ENCODE measurements around the gene DNPH1. TPM values are rescaled to one million over a fixed set of nuclear protein-coding genes. Genes with fewer than 3 reads are reported as not detected.

Gene DNPH1
- polyA plus RNA-seq, 1 donor from 2014 or later, result 48.3 TPM

GRCh38 chr6:43239054-43239453 is 9.8 kb upstream of the DNPH1 start:
- H3F3A ChIP-seq (ENCODE audit: insufficient read depth, low read length, poor library complexity, severe bottlenecking), result no peaks in the 10 kb centered on the region
- no peaks in the 10 kb centered on the region for H3K9me3 ChIP-seq (ENCODE audit: low read length)
- H3K79me2 ChIP-seq (replicated peaks; ENCODE audit: insufficient read depth, low read length), result peaks cover 3% of the 10 kb centered on the region
- H3K4me2 ChIP-seq (ENCODE audit: low read length), result no peak overlapping the region
- no peaks in the 10 kb centered on the region for H3K9me2 ChIP-seq (ENCODE audit: insufficient read depth, low read length)
- H3K36me3 ChIP-seq (ENCODE audit: insufficient read depth, low read length), result no peaks in the 10 kb centered on the region
- H3K4me3 ChIP-seq (ENCODE audit: low read length), result no peak overlapping the region
- TF ChIP-seq EP300 (conservative IDR thresholded peaks at IDR 0.05; ENCODE audit: poor library complexity, severe bottlenecking) (no peak), CTCF (IDR thresholded peaks at IDR 0.05; ENCODE audit: poor library complexity, severe bottlenecking) (no peak), REST (IDR thresholded peaks at IDR 0.05; ENCODE audit: borderline replicate concordance) (no peak), POLR2AphosphoS5 (IDR thresholded peaks at IDR 0.05) (no peak), RAD21 (conservative IDR thresholded peaks at IDR 0.05) (no peak), MXI1 (conservative IDR thresholded peaks at IDR 0.05; ENCODE audit: poor library complexity, severe bottlenecking) (no peak), EZH2 (IDR thresholded peaks at IDR 0.05; ENCODE audit: borderline replicate concordance, insufficient read depth, low read length, poor library complexity, severe bottlenecking) (no peak), TAF1 (IDR thresholded peaks at IDR 0.05; ENCODE audit: low read depth) (no peak), SMC3 (conservative IDR thresholded peaks at IDR 0.05; ENCODE audit: poor library complexity) (no peak)
- peaks cover 3% of the 10 kb centered on the region for H3K27me3 ChIP-seq (ENCODE audit: insufficient read depth, low read depth, low read length)
- no peaks in the 10 kb centered on the region for H4K20me1 ChIP-seq (ENCODE audit: insufficient read depth)
- H3K27ac ChIP-seq (ENCODE audit: low read length), result no peak overlapping the region
- no peak overlapping the region for H2AFZ ChIP-seq (ENCODE audit: low read depth, low read length)
- H3K9ac ChIP-seq (ENCODE audit: low read length), result no peak overlapping the region

GRCh38 chr6:43235841-43236240 is 6.6 kb upstream of the DNPH1 start:
- Histone ChIP-seq H3K36me3 (ENCODE audit: insufficient read depth, low read length) (no peaks in the 10 kb centered on the region), H4K20me1 (ENCODE audit: insufficient read depth) (no peaks in the 10 kb centered on the region), H2AFZ (ENCODE audit: low read depth, low read length) (no peak overlapping the region), H3F3A (ENCODE audit: insufficient read depth, low read length, poor library complexity, severe bottlenecking) (no peaks in the 10 kb centered on the region), H3K4me3 (ENCODE audit: low read length) (no peak overlapping the region), H3K9me3 (ENCODE audit: low read length) (no peaks in the 10 kb centered on the region), H3K9me2 (ENCODE audit: insufficient read depth, low read length) (no peaks in the 10 kb centered on the region), H3K9ac (ENCODE audit: low read length) (no peak overlapping the region), H3K27me3 (ENCODE audit: insufficient read depth, low read depth, low read length) (peaks cover 3% of the 10 kb centered on the region), H3K27ac (ENCODE audit: low read length) (no peak overlapping the region), H3K4me2 (ENCODE audit: low read length) (no peak overlapping the region), H3K79me2 (replicated peaks; ENCODE audit: insufficient read depth, low read length) (no peaks in the 10 kb centered on the region)
- TF ChIP-seq RAD21 (conservative IDR thresholded peaks at IDR 0.05) (no peak), POLR2AphosphoS5 (IDR thresholded peaks at IDR 0.05) (no peak), REST (IDR thresholded peaks at IDR 0.05; ENCODE audit: borderline replicate concordance) (no peak), TAF1 (IDR thresholded peaks at IDR 0.05; ENCODE audit: low read depth) (no peak), CTCF (IDR thresholded peaks at IDR 0.05; ENCODE audit: poor library complexity, severe bottlenecking) (no peak), EZH2 (IDR thresholded peaks at IDR 0.05; ENCODE audit: borderline replicate concordance, insufficient read depth, low read length, poor library complexity, severe bottlenecking) (no peak), EP300 (conservative IDR thresholded peaks at IDR 0.05; ENCODE audit: poor library complexity, severe bottlenecking) (no peak), MXI1 (conservative IDR thresholded peaks at IDR 0.05; ENCODE audit: poor library complexity, severe bottlenecking) (no peak), SMC3 (conservative IDR thresholded peaks at IDR 0.05; ENCODE audit: poor library complexity) (no peak)

Data from neural cell (in vitro differentiated cells).